HepG2 (cell line): Measurements from ENCODE around the gene GPATCH2. TPM values are rescaled to one million over a fixed set of nuclear protein-coding genes. Genes with fewer than 3 reads are reported as not detected.

ENCODE experiments used
- ATAC-seq: fragments of 200-7000 bp; cut with Tn5 transposase; 3 replicates; pipeline ENCODE4 v1.9.1; 2020; ENCODE audit warnings: mild to moderate bottlenecking, moderate library complexity
- BruUV-seq: library from RNA; stranded (reverse); fragments of 400-500 nt; replicated peaks from 2 replicates; lab custom pipeline; 2021; lab: Mats Ljungman, UMichigan
- CTCF ChIA-PET: fragments of 300-600 bp; formaldehyde crosslinking; extraction: SDS; loops from one replicate; lab custom pipeline; 2021; ENCODE audit warnings: low total read pairs, inconsistent platforms, low intra/inter-chr PET ratio; lab: Yijun Ruan, JAX
- POLR2A ChIA-PET: fragments of 350-600 bp; sonication (Branson Sonifier 250); formaldehyde crosslinking; loops from one replicate; lab custom pipeline; 2020; ENCODE audit warnings: antibody characterized with exemption, inconsistent platforms; lab: Yijun Ruan, JAX
- DNase-seq: peaks from one replicate; pipeline ENCODE4 v3.0.0-alpha.2; 2015; ENCODE audit warnings: low spot score
- FAIRE-seq: peaks from 3 replicates; lab custom pipeline; 2011; peaks lifted over from hg19 to GRCh38; lab: Jason Lieb, UNC
- H2AFZ ChIP-seq: one replicate; pipeline ENCODE4 v1.6.1; 2011; ENCODE audit warnings: low read length, inconsistent platforms
- H3K27ac ChIP-seq: fragments of 300-600 bp; 3 replicates; pipeline ENCODE4 v1.8.0; 2011; ENCODE audit warnings: mixed run types, mild to moderate bottlenecking, mixed read lengths, low read length, inconsistent platforms; ENCODE audit not compliant: insufficient read depth; ENCODE audit errors: extremely low read length
- H3K27me3 ChIP-seq, 2 experiments: fragments of 200-600 bp in 1 of 2; 2 replicates in 1 of 2; 3 replicates in 1 of 2; pipeline versions ENCODE4 v1.6.0 to v1.8.0; 2011; ENCODE audit warnings: low read length in 2 of 2, mild to moderate bottlenecking in 2 of 2, moderate library complexity in 2 of 2, inconsistent platforms in 1 of 2; ENCODE audit not compliant: insufficient read depth in 2 of 2, control insufficient read depth in 1 of 2
- H3K36me3 ChIP-seq, 2 experiments: fragments of 200-600 bp in 1 of 2; replicated peaks in 1 of 2; 2 replicates in 1 of 2; 3 replicates in 1 of 2; pipeline versions ENCODE4 v1.5.1 to v1.8.0; 2011; ENCODE audit warnings: low read length in 2 of 2, inconsistent platforms in 1 of 2; ENCODE audit not compliant: insufficient read depth in 2 of 2, control insufficient read depth in 1 of 2
- H3K4me1 ChIP-seq: 2 replicates; pipeline ENCODE4 v1.5.1; 2012; ENCODE audit warnings: low read length, inconsistent platforms; ENCODE audit not compliant: insufficient read depth
- H3K4me2 ChIP-seq: 2 replicates; pipeline ENCODE4 v1.6.0; 2011; ENCODE audit warnings: low read depth, low read length, inconsistent platforms
- H3K4me3 ChIP-seq, 3 experiments: fragments of 200-600 bp in 1 of 3; sonication (generic), shearing (Covaris generic) in 1 of 3; replicated peaks in 1 of 3; 2 replicates each; pipeline ENCODE4 v1.5.1; 2011 to 2016; ENCODE audit warnings: low read length in 3 of 3, inconsistent platforms in 2 of 3, low read depth in 2 of 3, mild to moderate bottlenecking in 2 of 3, control low read depth in 1 of 3, mixed read lengths in 1 of 3; ENCODE audit not compliant: insufficient read depth in 1 of 3
- H3K79me2 ChIP-seq: one replicate; pipeline ENCODE4 v1.6.1; 2011; ENCODE audit warnings: low read length, inconsistent platforms; ENCODE audit not compliant: insufficient read depth
- H3K9ac ChIP-seq: 2 replicates; pipeline ENCODE4 v1.6.0; 2011; ENCODE audit warnings: mild to moderate bottlenecking, low read depth, low read length, inconsistent platforms; ENCODE audit not compliant: insufficient read depth
- H3K9me3 ChIP-seq: 2 replicates; pipeline ENCODE4 v1.5.1; 2012; ENCODE audit warnings: mild to moderate bottlenecking, low read length
- H4K20me1 ChIP-seq: 2 replicates; pipeline ENCODE4 v1.6.0; 2011; ENCODE audit warnings: inconsistent platforms, mild to moderate bottlenecking, low read length, moderate library complexity; ENCODE audit not compliant: insufficient read depth
- DNMT1 ChIP-seq: sonication (generic); formaldehyde crosslinking; IDR thresholded peaks from 2 replicates; pipeline ENCODE4 v1.5.1; 2020; ENCODE audit warnings: mild to moderate bottlenecking, missing genetic modification reagents
- NONO ChIP-seq, 2 experiments: fragments of 450-650 bp in 1 of 2; sonication (generic) in 1 of 2; formaldehyde crosslinking in 1 of 2; IDR thresholded peaks in 1 of 2; conservative IDR thresholded peaks in 1 of 2; 2 replicates each; pipeline versions ENCODE4 v1.6.1 to v1.8.0; 2017 to 2022; ENCODE audit warnings: mild to moderate bottlenecking in 1 of 2, missing genetic modification reagents in 1 of 2, moderate library complexity in 1 of 2
- STAG1 ChIP-seq: sonication (generic); formaldehyde crosslinking; IDR thresholded peaks from 2 replicates; pipeline ENCODE4 v1.4.0; 2020; ENCODE audit warnings: missing genetic modification reagents
- TAF15 ChIP-seq: fragments of 200-400 bp; formaldehyde crosslinking; IDR thresholded peaks from one replicate; pipeline ENCODE4 v1.6.1; 2018; ENCODE audit warnings: mild to moderate bottlenecking, low read depth, low read length; ENCODE audit not compliant: poor library complexity, severe bottlenecking
- ZNF282 ChIP-seq: fragments of 450-650 bp; IDR thresholded peaks from 2 replicates; pipeline ENCODE4 v1.6.1; 2018; ENCODE audit not compliant: partially characterized antibody
- ZNF563 ChIP-seq: sonication (generic); formaldehyde crosslinking; IDR thresholded peaks from 2 replicates; pipeline ENCODE4 v1.8.0; 2022; ENCODE audit warnings: mild to moderate bottlenecking, moderate library complexity, missing genetic modification reagents
- ZNF619 ChIP-seq: sonication (generic); formaldehyde crosslinking; IDR thresholded peaks from 2 replicates; pipeline ENCODE4 v1.4.0; 2020; ENCODE audit warnings: mild to moderate bottlenecking, missing genetic modification reagents
- WGBS: methylation state at CpG from one replicate; pipeline ENCODE4 v1.1.6; 2017; ENCODE audit warnings: low lambda C conversion rate; 5-methylcytosine and 5-hydroxymethylcytosine counted together
- in situ Hi-C: cut with HindIII; loops from 2 replicates; pipeline ENCODE4 v1.10.0; 2017; ENCODE audit warnings: low pct_unique_long_range_greater_than_20kb; ENCODE audit not compliant: extremely low pct_ligation_motif_present
- intact Hi-C: fragments of 100-400 bp; cut with micrococcal nuclease; formaldehyde crosslinking; loops from one replicate; pipeline ENCODE4 v1.10.0; 2022; ENCODE audit not compliant: unreplicated experiment
- polyA plus RNA-seq, 8 experiments: library from polyadenylated mRNA; depleted of rRNA in 3 of 8; stranded (reverse) in 7 of 8; unstranded in 1 of 8; fragments of >200 nt; fragmentation: Illumina TruSeq in 4 of 8; extraction: Trizol in 4 of 8; gene quantifications; 2 replicates each; pipeline versions ENCODE4 v1.2.1 to v1.2.3, GENCODE V29; 2011 to 2016; ENCODE audit warnings: low read depth in 4 of 8, missing spikeins in 1 of 8, mixed read lengths in 1 of 8; ENCODE audit not compliant: insufficient read depth in 1 of 8
- total RNA-seq, 5 experiments: library from RNA; depleted of rRNA; stranded (reverse); fragments of >200 nt; fragmentation: Illumina TruSeq; extraction: Trizol; gene quantifications; 2 replicates each; pipeline ENCODE4 v1.2.3, GENCODE V29; 2016; ENCODE audit warnings: low read depth in 1 of 5
- TF ChIP-seq, protein P1 (sequence below): sonication (generic); formaldehyde crosslinking; IDR thresholded peaks from 2 replicates; pipeline ENCODE4 v1.4.0; 2020; ENCODE audit warnings: missing genetic modification reagents

Gene GPATCH2
- total and polyA plus RNA-seq, 2 of the 13 experiments (the other 11 are each of a cell fraction or from before 2014, with no cell fraction given) = 3.5 to 15.7 TPM

- CTCF ChIA-PET = no interaction called here
- TF ChIP-seq ZNF282 = no peak
- no peak for TF ChIP-seq ZNF563 (CRISPR knock-in tag)
- no peak for TF ChIP-seq NONO (IDR thresholded peaks at IDR 0.05)
- TF ChIP-seq NONO (CRISPR knock-in tag; conservative IDR thresholded peaks at IDR 0.05) = no peak
- 86% methylated on average over 2 of the region's 2 CpGs for WGBS
- DNase-seq = no peak
- POLR2A ChIA-PET = no interaction called here
- H3K27ac ChIP-seq = no peak overlapping the region
- no peaks in the 10 kb centered on the region for H3K4me1 ChIP-seq
- H3K79me2 ChIP-seq = no peaks in the 10 kb centered on the region
- H3K9ac ChIP-seq = no peak overlapping the region
- BruUV-seq = no TSS peak
- in situ Hi-C loops (no loop called here), intact Hi-C loops (no loop called here)
- H3K36me3 ChIP-seq = no peaks in the 10 kb centered on the region
- no peak overlapping the region for H3K4me2 ChIP-seq
- no peaks in the 10 kb centered on the region for H4K20me1 ChIP-seq
- no peak for ATAC-seq
- H3K9me3 ChIP-seq = peaks cover 17% of the 10 kb centered on the region
- FAIRE-seq = no peak
- no peak overlapping the region for H2AFZ ChIP-seq
- no peak overlapping the region for H3K4me3 ChIP-seq
- H3K27me3 ChIP-seq = no peaks in the 10 kb centered on the region
These were observed 168.7 kb downstream of the GPATCH2 start for GRCh38 chr1:217462159-217462558.

- H3K9ac ChIP-seq = no peak overlapping the region
- no peaks in the 10 kb centered on the region for H3K4me1 ChIP-seq
- no peaks in the 10 kb centered on the region for H3K9me3 ChIP-seq
- H3K36me3 ChIP-seq = no peaks in the 10 kb centered on the region
- BruUV-seq = no TSS peak
- no peaks in the 10 kb centered on the region for H3K79me2 ChIP-seq
- no peak for FAIRE-seq
- intact Hi-C loops = no loop called here
- TF ChIP-seq DNMT1 (CRISPR knock-in tag) (no peak), TAF15 (no peak), STAG1 (CRISPR knock-in tag) (no peak), ZNF619 (CRISPR knock-in tag) (no peak)
- TF ChIP-seq, protein P1, sequence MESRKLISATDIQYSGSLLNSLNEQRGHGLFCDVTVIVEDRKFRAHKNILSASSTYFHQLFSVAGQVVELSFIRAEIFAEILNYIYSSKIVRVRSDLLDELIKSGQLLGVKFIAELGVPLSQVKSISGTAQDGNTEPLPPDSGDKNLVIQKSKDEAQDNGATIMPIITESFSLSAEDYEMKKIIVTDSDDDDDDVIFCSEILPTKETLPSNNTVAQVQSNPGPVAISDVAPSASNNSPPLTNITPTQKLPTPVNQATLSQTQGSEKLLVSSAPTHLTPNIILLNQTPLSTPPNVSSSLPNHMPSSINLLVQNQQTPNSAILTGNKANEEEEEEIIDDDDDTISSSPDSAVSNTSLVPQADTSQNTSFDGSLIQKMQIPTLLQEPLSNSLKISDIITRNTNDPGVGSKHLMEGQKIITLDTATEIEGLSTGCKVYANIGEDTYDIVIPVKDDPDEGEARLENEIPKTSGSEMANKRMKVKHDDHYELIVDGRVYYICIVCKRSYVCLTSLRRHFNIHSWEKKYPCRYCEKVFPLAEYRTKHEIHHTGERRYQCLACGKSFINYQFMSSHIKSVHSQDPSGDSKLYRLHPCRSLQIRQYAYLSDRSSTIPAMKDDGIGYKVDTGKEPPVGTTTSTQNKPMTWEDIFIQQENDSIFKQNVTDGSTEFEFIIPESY (CRISPR knock-in tag) = no peak
- H4K20me1 ChIP-seq = no peaks in the 10 kb centered on the region
- no peak overlapping the region for H3K27ac ChIP-seq
- ATAC-seq = no peak
- no peaks in the 10 kb centered on the region for H3K27me3 ChIP-seq
- H3K4me2 ChIP-seq = no peak overlapping the region
- no peak overlapping the region for H3K4me3 ChIP-seq
- ChIA-PET POLR2A (no interaction called here), CTCF (no interaction called here)
- no peak for DNase-seq
- H2AFZ ChIP-seq = no peak overlapping the region
- WGBS = 49% methylated on average over 2 of the region's 2 CpGs
- in situ Hi-C loops = no loop called here
These were observed 173.9 kb downstream of the GPATCH2 start for GRCh38 chr1:217457016-217457415.
